Skeletal muscle cell (primary cell): ENCODE measurements around the gene ASTN1.

Experiments used
- DNase-seq: peaks from one replicate; pipeline ENCODE4 v3.0.0-alpha.2; 2010; ENCODE audit warnings: low read depth
- H3K4me3 ChIP-seq: 2 replicates; pipeline ENCODE4 v1.5.1; 2011; ENCODE audit warnings: low read depth, mild to moderate bottlenecking, control low read depth, low read length, moderate library complexity

The ASTN1 gene

DNA sequence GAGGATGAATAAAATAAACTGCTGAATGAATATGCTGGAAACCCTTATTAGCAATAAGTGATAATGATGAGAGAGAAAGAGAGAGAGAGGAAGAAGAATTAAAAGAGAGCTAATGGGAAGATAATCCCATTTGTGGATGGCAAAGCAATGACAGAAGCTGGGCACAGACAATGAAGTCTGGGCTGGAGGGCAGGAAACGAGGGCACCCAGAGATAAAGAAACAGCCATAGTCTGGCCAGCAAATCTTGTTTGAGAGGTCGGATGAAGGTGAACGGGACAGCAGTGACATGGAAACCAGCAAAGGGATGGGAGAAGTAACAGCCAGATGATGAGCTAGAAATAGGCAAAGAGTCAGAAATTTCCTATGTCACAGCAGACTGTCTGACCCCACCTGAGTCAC, 155.9 kb downstream of the ASTN1 start:
- no peak for DNase-seq
- no peak overlapping the region for H3K4me3 ChIP-seq

DNA sequence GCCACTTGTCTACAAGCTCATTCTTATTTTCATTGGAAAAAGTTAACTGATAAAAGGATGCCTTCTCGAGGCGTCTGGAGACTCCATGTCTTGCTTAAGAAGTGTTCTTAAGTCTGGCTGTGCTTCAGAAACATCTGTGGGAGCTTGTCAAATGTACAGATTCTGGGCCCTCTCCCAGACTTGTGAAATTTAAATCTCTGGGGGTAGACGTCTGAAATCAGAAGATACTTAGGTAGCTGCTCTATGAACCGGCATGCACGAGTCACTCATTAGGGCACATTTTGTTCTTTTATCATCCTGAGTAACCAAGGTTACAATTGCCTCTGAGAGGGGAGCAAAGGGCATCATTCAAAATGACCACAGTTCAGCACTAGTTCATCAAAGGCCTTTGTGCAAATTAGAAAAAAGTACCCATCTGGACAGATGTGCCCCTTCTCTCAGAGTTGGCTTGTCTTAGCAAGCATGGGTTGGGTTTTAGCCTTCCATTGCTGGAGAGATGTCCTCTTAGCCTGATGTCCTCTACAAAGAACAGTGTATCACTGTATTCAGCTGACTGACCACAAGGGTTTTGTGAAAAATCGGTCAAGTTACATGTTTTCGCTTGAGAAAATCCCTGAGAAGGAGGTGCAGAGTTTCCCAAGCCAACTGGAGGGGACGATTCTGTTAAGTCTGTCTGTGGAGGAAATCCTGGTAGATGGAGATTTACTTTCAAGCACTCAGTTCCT, 156.9 kb downstream of the ASTN1 start:
- H3K4me3 ChIP-seq, result no peak overlapping the region

DNA sequence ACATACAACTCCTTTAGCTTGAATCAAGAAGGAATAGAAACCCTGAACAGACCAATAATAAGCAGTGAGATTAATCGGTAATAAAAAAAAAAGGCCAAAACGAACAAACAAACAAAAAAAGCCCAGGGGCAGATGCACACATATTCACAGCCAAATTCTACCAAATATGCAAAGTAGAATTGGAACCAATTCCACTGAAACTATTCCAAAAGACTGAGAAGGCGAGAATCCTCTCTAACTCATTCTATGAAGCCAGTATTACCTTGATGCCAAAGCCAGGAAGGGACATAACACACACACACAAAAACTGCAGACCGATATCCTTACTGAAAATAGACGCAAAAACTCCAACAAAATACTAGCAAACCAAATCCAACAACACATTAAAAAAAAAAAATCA, 161.6 kb downstream of the ASTN1 start:
- no peak overlapping the region for H3K4me3 ChIP-seq
- no peak for DNase-seq

More for the DNA sequence above, 156.9 kb downstream of the ASTN1 start:
- DNase-seq, result no peak

DNA sequence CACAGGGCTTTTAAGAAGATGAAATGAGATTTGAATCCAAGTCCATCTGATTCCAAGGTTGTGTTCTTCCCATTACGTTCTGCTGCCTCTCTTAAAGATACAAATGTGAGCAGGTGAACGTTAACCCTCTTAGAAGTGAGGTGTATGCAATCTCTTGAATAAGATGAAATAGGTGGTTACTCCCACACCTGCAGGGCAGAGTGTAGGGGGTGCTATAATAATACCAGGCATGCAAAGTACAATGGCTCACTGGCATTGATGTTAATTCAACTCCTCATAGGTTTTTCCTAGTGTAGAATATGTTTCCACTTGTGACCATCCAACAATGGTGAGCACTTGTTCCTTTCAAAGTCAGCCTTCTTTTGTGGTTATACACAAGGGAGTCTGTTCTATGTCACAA, 163.0 kb downstream of the ASTN1 start:
- no peak for DNase-seq
- no peak overlapping the region for H3K4me3 ChIP-seq

DNA sequence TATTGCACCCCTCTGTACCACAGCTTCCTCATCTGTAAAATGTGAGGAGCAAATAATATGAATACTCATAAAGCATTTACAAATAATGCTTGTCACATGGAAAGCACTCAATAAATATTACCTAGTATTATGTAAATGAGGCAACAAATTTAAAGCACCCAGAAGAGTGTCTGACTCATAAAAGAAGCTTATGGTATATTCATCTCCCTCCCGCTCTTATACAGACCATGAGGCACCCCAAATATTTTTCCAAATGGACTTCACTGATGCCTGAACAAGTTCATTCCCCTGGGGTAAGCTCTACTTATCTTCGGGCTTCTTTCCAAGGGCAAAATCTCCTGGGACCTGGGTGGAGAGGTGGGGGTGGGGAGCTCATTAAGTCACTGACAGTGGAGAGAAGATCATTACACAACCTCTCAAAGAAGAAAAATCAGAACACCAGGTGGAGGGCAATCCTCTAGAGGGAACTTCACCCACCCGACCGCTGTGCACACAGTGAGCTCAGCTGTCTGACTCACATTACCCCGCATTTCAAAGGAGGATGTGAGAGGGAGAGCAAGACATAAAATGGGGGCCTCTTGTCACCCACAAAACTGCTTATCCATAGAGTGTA, 166.2 kb downstream of the ASTN1 start:
- H3K4me3 ChIP-seq, result no peak overlapping the region
- DNase-seq, result no peak

DNA sequence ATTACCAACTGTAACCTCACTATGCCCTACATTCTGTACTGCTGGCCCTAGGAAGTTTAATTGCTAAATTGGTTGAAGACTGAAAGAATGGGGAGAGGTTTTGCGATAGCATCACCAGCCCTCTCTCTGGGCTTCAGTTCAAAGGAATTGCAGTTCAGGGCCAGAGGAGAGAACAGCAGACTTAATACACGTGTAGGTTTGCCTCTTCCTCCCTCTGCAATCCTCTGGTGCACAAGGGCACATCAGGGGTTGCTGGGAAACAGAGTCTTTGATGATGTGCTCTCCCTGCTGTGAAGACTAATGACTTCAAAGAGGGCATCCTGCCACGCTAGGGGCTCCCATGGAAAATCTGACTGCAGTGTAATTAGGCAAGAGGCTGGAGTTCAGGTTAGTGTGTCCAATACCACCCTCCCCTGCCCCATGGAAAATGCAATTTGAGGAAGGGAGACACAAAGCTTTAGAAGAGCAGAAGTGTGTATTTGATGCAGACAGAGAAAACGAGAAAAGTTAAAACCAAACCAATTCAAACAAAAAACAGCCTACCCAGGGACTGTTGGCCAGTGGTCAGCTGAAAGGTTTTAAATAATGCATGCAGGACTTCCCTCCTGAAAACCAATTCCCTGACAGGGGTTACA, 167.9 kb downstream of the ASTN1 start:
- no peak for DNase-seq
- H3K4me3 ChIP-seq, result no peak overlapping the region

DNA sequence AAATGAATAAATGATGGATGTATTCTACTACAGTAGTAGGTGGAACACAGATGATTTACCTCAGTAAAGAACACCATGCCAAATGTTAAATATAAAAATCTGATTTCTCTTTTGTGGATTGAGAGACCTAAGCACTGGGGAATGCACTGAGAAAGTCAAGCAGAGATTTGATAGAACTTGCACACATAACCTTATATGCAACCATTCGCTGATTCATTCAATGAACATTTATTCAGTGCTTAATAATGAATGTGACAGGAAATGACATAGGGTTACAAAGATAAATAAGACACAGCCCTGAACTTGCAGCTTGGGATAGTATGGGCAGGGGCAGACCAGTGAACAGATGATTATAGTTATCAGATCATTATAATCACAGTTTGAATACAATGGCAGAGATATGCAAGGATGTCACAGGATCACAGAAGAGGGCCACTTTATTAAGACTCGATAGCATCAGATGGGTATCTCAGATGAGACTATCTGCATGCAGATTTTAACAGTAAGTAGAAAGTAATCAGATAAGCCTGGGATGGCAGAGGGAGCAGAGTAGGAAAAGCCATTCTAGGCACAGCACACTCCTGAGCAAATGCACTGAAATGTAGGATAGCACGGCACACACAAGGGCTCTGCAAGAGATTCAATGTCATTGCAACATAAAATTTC, 169.4 kb downstream of the ASTN1 start:
- H3K4me3 ChIP-seq, result no peak overlapping the region
- DNase-seq, result no peak

DNA sequence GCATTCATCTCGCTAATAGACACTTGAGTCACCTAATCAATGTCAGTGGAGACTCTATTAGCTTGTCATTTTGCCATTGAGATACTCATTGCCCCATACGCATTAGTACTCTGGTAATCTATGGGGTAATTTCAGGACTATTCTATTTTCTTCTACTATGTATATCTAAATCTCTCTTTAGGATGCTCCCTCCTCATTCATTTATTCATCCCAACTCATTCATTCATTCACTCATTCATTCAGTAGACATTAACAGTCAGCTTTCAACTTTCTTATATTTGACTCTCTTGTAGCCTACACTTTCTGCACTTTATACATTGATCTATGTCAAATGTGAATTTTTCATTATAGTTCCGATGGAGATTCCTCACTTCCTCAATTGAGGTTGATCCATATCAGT, 170.9 kb downstream of the ASTN1 start:
- no peak for DNase-seq
- H3K4me3 ChIP-seq, result no peak overlapping the region

DNA sequence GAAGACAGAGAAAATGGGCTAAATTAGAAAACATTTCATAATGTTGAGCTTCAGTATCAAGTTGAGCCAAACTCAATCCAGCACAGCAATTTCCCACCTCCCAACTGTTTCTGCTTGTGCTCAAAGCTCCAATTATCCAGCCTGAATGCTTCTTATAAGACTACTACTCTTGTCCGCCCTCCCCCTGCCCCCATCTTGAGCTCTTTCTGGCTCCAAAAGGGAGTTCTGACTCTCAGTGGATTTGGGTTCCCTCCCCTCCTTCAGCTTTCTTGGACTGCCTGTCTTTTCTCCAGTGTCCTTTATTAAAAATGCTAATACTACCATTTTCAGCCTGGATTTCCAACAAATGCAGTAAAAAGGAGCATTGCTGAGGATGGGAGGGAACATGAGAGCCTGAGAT, 174.8 kb downstream of the ASTN1 start:
- H3K4me3 ChIP-seq, result no peak overlapping the region

DNA sequence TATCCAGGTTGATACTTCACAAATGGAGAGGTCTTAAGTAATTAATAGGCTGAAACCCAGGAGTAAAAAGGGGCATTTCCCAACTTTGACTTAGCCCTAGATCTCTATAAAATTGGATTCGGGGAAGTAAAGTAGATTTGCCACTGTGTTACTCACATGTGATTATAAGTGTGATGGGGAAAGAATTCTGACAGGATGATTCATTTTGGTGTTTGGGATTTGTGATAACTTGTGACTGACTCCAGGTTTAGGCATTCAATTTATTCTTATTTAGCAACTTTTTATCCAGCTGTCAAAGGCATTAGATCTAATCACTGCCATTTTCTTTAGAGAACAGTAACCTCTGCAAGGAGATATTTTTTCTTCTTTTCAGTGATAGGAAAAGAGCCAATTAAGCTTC, 175.5 kb downstream of the ASTN1 start:
- H3K4me3 ChIP-seq, result no peak overlapping the region
- DNase-seq, result no peak

More for the DNA sequence above, 174.8 kb downstream of the ASTN1 start:
- no peak for DNase-seq

DNA sequence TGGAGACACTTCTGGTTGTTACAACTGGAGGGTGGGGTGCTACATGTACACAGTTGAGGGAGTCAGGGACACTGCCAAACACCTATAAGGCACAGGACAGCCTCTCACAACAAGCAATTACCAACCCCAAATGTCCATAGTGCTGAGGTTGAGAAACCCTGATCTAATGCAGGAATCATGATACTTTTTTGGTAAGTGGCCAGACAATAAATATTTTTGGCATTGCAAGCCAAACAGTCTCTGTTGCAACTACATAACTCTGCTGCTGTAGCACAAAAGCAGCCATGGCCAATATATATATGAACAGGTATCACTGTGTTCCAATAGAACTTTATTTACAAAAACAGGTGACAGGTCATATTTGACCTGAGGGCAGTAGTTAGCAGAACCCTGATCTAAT, 177.5 kb downstream of the ASTN1 start:
- no peak for DNase-seq
- no peak overlapping the region for H3K4me3 ChIP-seq

DNA sequence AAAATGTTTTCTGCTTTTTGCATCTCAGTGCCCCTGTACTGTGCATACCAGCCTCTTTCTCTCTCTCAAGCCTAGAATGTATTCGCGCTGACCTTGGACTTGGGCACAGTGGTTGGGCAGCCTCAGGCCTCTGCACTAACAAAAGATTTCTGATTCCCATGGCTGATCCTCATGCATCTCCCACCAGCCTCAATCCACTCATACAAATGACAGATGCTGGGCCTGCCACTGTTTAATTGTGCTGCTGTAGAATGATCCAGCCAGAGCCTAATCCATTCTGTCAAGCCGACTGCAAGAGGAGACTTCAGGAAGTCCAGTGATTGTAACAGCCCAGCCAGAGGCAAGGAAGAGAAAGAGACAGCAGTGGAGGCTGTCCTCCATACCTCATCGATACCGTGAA, 180.8 kb downstream of the ASTN1 start:
- DNase-seq, result no peak
- H3K4me3 ChIP-seq, result no peak overlapping the region

DNA sequence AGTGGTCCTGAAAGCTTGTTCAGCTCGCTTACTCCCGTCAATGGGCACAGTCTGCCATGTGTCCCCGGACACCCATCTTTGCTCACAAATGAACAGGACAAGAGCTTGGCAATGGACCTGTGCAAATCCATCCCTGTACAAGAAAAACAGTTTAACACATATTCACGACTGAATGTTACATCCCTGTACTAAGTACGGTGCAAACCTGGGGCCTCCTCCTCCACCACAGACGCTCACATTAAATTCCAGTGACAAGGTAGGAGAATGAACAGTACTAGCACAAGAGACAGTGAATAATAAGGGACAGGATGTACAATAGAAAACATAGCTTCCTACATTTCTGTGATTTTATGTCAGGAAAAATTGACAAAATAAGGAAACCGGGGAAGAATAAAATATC, 187.7 kb downstream of the ASTN1 start:
- no peak overlapping the region for H3K4me3 ChIP-seq

DNA sequence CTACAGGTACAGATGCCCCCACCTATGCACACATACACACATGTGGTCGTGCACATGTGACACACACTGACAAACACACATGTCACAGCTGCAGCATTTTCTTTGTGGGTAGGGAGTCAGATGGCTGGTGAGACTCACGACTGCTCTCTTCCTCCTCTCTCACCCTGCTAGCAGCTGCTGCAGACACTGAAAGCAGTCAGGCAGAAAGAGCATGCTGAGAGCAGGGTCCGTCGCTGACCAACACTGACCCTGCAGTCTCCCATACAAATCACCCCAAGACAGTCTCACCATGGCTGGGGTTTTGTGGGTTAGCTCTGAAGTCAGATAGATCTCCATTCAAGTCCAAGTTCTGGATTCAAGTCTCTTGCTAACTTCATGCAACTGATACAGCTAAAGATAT, 188.3 kb downstream of the ASTN1 start:
- no peak for DNase-seq
- no peak overlapping the region for H3K4me3 ChIP-seq

More for the DNA sequence above, 187.7 kb downstream of the ASTN1 start:
- DNase-seq, result no peak

DNA sequence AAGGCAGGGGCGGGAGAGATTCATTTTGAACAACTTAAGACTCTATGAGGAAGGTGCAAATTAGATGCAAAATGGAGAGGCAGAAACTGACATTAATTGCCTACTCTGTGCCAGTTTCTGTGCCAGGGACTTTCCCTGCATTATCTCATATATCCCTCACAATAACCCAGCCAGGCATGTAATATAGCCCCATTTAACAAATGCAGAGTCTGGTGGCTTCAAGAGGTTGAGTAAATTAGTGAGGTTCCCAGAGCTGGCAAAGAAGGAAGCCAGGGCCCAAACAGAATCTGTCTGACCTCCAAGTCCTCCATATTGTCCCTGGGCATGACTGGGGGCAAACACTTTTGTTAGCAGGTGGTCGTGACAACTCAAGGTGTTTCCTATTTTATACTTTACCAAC, 199.8 kb downstream of the ASTN1 start:
- no peak overlapping the region for H3K4me3 ChIP-seq
- DNase-seq, result no peak

DNA sequence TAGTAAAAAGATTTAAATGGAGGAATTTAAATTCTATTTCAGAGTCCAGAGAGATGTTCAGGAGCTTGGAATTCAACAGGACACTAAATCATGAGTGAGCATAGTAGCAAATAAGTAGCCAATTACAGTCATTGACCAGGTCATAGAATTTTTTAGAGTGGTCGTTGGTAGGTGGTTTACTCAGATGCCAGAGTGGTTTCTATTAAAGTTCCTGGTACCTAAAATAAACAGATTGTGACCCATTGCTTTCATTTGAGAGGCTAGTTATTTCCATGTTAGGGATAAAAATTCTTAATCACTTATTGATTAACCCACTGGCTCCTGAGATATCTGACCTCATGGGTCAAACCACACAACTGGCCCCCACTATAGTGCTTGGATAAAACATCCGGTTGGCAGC, 201.3 kb downstream of the ASTN1 start:
- no peak for DNase-seq
- no peak overlapping the region for H3K4me3 ChIP-seq

DNA sequence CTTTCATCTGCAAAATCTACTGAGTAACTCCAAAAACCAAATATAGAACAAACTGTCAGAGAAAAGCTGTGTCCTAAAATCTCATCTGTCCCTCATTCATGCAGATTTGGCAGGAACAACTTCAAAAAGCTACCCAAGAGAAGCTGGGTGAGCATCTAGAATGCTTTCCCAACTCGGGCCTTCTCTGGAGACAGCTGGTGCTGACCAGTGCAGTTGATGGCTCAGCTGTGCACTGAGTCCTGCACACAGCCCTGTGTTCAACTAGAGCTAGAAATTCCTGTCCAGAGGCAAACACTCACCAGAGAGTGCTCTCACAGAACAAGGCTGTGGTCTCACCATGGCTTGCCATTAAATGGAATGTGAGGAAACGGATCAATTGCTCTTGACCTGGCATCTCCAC, 202.8 kb downstream of the ASTN1 start:
- no peak overlapping the region for H3K4me3 ChIP-seq
- DNase-seq, result no peak

DNA sequence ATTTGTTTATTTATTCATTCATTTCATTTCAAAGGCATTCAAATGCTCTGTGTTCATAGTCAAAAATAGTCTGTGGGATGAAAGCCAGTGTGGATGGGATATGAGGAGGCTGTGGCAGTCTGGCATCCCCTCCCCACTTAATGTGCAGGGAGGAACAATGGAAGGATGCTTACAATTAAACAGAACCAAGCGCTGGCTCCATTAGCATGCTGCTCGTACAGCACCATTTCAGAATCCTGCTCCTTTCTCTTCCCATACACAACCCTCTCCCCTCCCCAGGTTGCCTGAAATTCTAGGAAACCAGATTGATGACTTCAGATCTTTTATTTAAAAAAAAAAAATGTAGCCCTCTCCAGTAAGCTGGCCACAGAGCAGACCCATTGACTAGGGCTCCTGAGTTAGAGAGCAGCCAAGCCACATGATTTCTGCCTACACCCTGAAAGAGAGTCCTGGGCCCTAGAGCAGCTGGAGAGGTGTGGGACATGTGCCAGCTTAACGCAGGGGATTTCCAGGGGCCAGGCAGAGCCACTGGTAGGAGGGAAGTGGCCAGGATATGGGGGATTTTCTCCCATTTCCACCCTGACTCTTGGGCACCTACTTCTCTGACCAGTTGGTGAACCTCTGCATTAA, 205.2 kb downstream of the ASTN1 start:
- no peak for DNase-seq
- H3K4me3 ChIP-seq, result no peak overlapping the region

DNA sequence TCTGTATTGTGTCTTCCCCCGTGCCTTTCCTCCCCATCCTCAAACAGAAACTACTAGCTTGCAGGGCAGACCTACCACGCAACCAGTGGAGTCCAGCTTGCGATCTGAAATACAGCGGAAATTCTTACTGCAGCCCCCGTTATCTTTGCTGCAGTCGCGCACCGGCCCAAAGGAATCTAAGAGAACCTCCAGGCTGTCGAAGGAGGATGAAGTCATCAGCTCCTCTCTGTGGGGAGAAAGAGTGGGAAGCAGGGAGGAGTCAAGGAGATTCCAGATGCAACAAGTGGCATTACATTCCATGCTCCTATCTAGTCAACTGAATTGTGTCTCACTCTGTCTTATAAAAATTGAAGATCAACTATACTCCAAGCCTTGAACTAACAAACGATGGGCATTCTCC, 206.9 kb downstream of the ASTN1 start:
- H3K4me3 ChIP-seq, result no peak overlapping the region
- no peak for DNase-seq

DNA sequence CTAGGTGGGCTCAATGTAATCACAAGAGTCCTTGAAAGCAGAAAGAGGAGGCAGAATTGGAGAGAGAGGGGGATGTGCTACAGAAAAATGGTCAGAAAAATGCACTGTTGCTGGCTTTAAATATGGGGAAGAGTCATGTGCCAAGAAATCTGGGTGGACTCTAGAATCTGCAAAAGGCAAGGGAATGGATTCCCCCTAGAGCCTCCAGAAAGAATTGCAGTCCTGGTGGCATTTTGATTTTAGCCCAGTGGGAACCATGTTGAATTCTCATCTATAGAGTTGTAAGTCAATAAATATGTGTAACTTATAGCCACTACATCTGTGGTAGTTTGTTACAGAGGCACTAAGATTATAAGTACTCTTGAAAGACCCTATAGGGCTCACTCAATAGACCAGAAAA, 210.3 kb downstream of the ASTN1 start:
- DNase-seq, result no peak
- no peak overlapping the region for H3K4me3 ChIP-seq
